ENCODE data around the gene ASRGL1.
"Not testable (repeated sequence)": the region's sequence is repeated elsewhere in the genome, so short reads cannot be mapped to it uniquely, and the experiment has no call there.

ASRGL1 gene

DNA sequence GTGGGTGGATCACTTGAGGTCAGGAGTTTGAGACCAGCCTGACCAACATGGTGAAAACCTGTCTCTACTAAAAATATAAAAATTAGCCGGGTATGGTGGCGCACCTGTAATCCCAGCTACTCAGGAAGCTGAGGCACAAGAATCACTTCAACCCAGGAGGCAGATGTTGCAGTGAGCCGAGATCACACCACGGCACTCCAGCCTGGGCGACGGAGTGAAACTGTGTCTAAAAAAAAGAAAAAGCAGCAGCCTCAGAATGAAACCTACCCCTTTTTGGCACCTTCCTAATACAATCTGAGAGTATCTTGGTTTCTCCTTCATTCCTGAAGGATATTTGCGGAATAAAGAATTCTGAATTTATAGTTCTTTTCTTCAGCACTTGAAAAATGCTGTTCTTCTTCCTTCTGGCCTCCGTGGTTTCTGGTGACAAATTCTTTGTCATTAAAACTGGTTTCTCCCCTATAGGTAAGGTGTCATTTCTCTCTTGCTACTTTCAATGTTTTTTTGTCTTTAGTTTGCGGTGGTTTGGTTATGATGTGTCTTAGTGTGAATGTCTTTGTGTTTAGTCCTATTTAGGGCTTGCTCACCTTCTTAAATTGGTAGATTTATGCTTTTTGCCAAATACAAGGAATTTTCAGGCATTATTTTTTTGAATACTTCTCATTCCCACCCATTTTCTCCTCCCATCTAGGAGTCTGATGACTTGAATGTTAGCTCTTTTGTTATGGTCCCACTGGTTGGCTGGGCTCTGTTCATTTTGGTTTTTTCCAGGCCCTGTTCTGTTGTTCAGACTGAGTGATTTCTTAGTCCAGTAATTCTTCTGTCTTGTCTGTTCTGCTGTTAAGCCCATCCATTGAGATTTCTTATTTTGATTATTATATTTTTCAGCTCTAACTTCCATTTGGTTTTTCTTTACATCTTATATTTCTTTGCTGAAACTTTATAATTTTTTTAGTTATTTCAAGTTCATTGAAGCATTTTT is 15.4 kb downstream of the ASRGL1 start:
- no peak for DNase-seq (ENCODE audit: low read depth)

DNA sequence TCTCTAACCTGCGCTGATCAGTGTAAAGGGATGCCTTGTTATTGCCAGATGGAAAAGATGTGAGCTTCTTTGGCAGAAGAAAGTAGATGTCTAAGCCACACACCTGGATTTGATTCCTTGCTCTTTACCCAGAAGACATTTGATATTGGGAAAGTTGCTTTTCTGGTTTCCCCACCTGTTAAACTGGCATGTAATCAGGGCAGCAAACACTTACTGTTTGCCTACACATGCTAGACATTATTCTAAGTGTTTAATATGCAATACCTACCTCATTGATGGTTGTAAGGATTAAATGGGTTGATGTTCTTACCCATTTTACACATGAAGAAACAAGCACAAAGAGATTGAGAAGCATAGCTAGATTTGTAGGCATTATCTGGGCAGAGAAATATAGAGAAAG is 16.6 kb downstream of the ASRGL1 start:
- no peak for DNase-seq (ENCODE audit: low read depth)

DNA sequence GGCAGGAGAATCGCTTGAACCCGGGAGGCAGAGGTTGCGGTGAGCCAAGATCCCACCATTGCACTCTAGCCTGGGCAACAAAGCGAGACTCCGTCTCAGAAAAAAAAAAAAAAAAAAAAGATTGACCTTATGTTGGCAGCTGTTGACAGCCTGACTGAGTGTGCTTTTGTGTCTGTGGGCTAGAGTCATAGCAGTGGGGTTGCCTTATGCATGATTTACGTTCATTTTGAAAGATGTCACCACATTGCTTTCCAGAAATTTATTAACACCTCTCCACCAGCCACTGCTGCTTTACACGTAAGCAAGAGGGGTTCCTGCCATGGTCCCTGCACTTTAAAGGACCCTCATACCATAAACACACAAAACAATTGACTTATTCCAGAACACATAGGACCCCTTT is 21.0 kb downstream of the ASRGL1 start:
- DNase-seq (ENCODE audit: low read depth) = no peak

DNA sequence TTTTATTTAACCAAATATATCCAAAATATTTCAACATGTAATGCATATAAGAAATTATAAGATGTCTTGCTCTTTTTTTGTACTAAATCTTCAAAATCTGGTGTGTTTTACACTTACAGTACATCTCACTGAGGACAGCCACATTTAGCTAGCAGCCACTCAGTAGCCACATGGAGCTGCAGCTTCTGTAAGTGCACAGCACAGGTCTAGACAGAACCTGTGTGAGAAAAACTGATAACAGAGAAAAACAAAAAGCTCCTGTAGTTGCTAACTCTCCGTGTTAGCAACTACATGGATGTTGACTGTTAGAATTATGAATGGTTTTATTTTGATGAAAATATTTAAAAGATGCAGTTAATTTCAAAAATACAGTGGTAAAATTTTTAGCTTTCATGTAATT is 22.2 kb downstream of the ASRGL1 start:
- DNase-seq (ENCODE audit: low read depth) = no peak

DNA sequence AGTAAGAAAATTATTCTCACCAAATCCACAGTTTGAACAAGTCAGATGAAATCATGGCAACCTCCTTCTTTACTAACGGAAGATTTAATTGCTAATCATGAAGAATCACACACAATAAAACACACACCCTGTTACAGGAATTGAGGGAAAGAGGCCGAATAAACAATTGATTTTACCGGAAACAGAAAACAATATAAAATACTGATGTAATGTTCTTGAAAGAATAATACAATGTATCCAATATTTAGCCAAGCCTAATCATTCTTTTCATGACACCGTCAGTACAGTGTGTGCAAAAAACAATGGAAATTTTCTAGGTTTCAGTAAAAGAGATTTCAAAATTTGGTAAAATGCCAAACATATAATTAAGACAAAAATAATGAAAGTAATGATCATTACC is 23.4 kb downstream of the ASRGL1 start:
- DNase-seq (ENCODE audit: low read depth) = no peak

DNA sequence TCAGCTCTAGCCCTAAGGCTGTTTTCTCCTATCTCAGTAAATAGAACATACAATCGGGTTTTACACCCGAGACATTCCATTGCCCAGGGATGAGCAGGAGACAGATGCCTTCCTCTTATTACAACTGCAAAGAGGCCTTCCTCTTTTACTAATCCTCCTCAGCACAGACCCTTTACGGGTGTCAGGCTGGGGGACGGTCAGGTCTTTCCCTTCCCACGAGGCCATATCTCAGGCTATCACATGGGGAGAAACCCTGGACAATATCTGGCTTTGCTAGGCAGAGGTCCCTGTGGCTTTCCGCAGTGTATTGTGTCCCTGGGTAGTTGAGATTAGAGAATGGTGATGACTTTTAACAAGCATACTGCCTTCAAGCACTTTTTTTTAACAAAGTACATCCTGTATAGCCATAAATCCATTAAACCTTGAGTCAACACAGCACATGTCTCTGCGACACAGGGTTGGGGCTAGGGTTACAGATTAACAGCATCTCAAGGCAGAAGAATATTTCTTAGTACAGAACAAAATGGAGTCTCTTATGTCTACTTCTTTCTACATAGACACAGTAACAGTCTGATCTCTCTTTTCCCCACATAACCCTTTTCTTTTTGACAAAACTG is 31.7 kb downstream of the ASRGL1 start:
- not testable (repeated sequence) for DNase-seq (ENCODE audit: low read depth)

DNA sequence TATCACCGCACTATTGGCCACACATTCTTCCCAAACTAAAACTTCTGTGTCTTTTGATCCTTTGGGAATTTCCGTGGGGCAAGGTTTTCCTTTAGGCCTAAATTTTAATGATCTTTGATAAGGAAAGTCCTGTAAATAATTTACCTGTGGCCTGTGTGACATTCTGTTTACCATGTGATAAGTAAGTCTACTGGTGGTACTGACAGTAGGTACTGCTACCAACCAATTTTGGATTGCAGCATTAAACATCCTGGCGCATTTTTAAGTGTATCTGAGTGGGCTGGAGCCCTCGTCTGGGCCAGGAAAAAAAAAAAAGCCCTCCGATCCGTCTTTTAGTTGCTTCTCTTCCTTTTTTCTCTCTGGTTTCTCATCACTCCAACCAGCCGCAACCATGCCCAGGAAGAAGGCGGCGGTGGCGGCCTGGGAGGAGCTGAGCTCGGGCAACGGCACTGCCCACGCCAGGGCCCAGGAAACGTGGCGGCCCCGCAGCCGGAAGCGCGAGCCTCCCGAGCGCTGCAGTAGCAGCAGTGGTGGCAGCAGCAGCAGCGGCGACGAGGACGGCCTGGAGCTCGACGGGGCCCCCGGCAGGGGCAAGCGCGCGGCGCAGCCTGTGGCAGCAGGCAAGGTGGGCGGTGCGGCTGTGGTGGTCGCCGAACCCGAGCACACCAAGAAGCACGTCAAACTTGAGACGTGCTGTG is 33.6 kb downstream of the ASRGL1 start:
- peak; percentile 18 for DNase-seq (ENCODE audit: low read depth)

DNA sequence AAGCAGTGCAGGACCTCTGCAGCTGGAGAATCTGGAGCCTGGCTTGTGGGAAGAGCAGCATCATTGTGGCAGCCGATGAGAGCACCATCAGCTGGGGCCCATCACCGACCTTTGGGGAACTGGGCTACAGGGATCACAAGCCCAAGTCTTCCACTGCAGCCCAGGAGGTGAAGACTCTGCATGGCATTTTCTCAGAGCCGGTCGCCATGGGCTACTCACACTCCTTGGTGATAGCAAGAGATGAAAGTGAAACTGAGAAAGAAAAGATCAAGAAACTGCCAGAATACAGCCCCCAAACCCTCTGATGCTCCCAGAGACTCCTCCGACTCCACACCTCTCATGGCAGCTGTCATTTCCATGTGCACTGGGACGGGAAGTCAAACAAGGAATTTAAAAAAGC is 35.6 kb downstream of the ASRGL1 start:
- DNase-seq (ENCODE audit: low read depth) = no peak

DNA sequence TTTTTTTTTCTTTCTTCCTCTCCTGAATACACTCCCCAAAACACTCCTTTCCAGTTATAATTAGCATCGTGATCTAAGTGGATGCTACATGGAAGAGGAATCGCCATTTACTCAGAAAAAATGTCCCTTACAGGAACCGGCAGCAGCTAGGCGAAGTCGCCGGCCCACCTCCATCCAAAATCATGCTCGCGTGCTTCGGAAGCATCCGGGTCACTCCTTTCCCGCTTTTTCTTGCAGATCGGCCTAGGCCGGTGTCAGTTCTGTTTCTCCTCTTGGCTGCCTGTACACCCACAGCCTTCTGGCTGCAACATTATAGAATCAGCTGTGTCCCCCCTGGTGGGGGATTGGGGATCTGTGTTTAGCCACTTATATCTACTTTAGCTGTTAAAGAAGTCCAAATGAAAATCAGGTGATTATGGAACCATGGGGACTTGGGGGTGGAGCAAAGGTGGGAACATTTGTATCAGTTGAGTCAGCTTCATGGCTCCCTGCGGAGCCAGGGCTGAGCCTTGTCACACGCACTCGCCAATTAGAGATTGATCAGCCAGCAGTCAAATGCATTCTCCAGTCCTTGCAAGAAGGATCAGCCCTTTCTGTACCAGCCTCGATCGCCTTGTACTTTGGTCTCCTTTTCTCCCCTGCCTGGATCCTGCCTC is 36.3 kb downstream of the ASRGL1 start:
- DNase-seq (ENCODE audit: low read depth) = no peak

DNA sequence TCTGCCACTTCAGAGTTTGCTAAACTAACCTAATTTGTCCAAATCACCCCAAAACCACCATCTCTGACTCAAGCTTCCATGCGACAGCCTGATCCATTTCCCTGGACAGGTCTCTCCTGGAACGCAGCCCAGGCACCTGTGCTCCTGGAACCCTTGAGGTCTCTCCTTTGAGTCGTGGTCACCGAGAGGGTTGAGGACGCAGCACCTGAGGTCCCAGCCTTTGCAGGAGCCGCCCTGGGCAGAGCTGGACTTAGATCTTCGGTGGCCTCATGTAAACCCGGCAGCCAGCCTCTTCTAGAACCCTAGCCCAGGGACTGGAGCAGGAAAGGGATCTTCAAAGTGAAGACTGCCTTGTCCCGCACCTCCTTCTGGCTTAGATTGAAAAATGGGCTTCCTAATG is 37.6 kb downstream of the ASRGL1 start:
- DNase-seq (ENCODE audit: low read depth) = no peak

DNA sequence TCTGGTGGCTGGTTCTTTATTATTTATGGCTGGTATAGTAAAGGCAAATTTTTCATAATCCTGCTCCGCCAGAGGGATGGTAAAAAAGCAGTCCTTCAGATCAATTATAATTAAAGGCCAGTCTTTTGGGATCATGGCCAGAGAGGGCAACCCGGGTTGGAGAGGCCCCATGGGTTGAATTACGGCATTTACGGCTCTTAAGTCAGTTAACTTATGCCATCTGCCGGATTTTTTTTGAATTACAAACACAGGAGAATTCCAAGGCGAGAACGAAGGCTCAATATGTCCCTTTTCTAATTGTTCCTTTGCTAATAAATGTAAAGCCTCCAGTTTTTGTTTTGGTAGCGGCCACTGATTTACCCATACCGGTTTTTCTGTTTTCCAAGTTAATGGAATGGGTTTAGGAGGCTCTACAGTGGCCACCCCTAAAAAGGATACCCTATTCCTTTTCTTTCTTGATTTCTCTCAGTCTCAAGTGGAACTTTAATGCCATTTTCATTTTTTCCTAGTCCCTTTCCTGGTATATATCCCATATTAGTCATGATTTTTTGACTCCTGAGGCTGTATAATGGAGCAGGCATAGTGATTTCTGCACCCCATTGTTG is 41.3 kb downstream of the ASRGL1 start:
- DNase-seq (ENCODE audit: low read depth) = not testable (repeated sequence)

DNA sequence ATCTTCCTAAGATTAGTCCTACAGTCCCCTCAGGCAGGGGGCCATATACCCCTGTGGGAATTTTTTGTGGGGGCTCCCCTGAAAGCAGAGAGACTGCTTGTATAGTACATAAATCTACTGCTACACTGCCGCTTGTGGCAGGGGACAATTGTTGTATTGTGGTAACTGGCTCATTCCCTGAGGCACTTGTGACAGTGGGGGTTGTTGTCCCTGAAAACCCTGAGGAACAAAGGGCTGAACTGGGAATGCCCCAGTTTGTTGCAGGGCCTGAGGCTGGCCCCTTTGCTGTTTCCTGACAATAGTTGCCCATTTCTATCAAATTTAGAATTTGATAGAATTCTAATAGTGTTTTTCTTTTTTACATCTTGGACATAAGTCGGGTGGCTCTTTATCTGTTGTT is 42.3 kb downstream of the ASRGL1 start:
- not testable (repeated sequence) for DNase-seq (ENCODE audit: low read depth)

DNA sequence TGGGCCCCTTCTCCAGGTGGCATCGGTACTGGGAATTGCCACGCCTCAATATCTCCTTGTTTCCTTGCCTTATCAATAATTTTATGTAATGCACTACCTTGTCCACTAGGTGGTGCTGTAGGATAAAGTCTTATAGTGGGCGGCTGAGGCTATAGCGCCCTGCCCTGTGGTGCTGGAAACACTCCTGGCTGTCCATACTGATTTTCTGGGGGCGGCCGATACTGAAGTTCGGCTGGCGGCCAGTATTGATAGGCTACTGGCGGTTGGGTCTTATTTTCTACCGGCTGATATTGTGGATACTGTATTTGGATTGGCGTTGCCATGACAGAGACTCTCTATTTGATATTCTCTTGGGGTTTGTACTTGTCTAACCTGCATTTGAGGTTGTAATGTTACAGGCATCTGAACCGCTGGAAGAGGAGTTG is 43.6 kb downstream of the ASRGL1 start:
- DNase-seq (ENCODE audit: low read depth) = peak; percentile 24

DNA sequence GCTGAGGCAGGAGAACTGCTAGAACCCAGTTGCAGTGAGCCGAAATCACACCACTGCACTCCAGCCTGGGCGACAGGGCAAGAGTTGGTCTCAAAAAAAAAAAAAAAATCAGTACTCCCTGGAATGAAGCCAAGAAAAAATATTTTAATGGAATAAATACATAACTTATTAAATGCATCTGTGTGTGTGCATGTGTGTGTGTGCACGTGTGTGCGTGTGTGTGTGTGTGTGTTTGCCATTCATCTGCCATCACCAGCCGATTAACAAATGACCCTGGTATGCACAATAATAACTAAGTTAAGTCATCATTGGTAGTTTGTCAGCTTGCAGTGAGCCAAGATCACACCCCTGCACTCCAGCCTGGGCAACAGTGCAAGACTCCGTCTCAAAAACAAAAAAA is 46.6 kb downstream of the ASRGL1 start:
- no peak for DNase-seq (ENCODE audit: low read depth)

DNA sequence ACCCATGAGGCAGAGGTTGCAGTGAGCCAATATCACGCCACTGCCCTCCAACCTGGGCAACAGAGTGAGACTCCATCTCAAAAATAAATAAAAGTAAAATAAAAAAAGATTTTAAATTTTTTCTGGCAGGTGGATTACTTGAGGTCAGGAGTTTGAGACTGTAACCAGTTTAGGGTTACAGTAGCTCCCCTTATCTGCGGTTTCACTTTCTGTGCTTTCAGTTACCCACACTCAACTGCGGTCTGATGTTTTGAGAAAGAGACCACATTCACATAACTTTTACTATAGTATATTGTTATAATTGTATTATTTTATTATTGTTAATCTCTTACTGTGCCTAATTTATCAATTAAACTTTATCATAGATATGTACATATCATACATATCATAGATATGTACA is 48.8 kb downstream of the ASRGL1 start:
- DNase-seq (ENCODE audit: low read depth) = not testable (repeated sequence)

DNA sequence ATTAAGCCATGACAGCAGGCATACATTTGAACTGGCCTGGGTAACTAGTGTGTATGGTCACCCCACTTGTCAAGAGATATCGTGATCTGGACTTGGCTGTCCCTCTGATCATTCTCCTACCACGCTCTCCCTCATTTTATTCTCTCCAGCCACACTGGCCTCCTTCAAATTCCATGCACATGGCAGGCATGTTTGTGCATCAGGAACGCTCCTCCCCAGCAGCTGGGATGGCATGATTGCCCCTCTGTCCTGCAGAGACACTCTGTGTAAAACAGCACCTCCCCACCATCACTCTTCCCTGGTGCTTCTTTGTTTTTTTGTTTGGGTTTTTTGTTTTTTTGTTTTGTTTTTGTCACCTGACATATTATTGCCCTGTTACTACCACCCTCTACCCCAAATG is 50.1 kb downstream of the ASRGL1 start:
- no peak for DNase-seq (ENCODE audit: low read depth)

DNA sequence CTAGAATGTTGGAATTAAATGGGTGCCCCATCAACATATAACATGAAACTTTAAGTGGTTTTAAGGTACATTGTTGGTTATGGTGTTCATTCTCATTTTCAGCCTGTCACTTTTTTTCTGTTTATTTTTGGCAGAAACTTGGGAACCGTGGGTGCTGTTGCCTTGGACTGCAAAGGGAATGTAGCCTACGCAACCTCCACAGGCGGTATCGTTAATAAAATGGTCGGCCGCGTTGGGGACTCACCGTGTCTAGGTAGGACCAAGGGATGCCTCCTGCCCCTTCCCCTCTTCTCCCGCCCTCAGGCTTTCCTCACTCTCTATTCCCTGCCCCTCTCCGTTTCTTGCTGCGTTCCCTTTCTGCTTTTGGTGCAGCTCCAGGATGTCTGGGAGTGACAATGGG is 51.8 kb downstream of the ASRGL1 start:
- DNase-seq (ENCODE audit: low read depth) = no peak

DNA sequence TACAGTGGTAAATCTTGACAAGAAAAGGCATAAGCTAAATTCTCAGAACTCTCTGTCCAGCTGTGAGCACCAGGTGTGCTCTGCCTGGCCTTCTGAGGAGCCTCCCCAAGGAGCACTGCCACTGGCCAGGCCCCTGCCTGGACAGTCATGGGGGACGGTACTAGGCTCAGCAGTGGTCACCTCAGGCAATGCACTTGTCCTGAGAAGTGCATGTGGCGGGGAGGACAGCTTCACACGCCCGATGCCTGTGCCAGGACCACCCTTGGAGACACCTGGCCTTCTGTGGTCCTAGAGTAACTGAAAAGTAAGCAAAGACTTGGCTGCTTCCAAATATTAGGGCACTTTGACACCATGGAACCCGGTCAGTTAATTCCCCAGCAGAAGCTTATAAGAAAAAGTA is 53.0 kb downstream of the ASRGL1 start:
- no peak for DNase-seq (ENCODE audit: low read depth)

DNA sequence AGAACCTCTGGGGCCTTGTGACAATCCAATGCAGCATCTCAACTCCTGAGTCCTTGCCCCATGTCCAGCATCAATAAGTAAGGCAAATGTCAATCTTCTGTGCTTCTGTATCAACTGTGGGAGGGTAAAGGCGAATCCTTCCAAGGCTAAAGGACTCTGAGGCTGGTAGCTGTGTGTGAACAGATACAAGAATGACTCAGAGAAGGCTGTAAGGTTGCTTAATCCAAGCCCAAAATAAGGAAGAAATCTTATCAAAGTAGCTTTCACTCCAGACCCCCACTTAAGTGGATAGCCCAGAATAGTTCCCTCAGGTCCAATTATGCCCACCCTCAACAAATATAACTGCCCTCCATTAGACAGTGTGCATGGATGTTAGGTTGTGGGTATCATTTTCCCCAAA is 53.5 kb downstream of the ASRGL1 start:
- no peak for DNase-seq (ENCODE audit: low read depth)

DNA sequence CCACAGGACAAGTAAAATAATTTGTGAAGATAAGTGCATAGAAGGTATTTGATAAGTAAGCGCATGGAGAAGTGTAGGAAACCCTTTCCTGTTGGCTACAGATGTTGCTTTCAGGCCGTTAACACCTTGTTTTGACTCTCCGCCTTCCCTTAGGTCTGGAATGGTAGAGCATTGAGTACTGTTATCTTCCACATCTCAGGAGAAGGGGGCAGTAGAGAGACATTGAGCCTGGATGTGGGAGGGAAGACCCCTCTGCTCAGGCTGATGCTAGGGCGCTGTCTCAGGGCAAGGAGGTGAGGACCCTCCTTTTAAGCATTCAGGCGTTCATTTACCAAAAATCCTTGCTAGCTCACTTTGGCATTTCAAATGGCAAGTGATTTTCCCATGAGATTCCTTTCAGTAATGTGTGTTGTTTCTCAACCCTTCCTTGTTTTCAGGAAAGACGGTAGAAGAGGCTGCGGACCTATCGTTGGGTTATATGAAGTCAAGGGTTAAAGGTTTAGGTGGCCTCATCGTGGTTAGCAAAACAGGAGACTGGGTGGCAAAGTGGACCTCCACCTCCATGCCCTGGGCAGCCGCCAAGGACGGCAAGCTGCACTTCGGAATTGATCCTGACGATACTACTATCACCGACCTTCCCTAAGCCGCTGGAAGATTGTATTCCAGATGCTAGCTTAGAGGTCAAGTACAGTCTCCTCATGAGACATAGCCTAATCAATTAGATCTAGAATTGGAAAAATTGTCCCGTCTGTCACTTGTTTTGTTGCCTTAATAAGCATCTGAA is 54.6 kb downstream of the ASRGL1 start:
- no peak for DNase-seq (ENCODE audit: low read depth)

DNA sequence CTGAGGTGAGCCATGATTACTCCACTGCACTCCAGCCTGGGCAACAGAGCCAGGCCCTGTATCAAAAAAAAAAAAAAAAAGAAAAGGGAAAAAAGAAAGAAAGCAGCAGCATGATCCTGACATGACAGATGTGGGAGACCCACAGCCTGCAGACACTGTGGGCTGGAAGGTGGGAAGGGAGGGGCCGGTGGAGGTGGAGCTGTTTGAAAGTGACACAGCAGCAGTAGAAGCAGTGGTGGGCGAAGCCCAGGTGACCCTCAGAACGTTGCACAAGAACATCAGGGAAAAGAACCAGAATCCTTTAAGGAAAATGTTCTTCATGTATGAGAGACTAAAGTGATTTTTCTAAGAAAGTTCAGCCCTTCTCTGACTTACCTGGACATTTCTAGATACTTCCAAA is 55.3 kb downstream of the ASRGL1 start:
- DNase-seq (ENCODE audit: low read depth) = no peak

All from activated gamma-delta T cell treated with anti-CD3 and anti-CD28 coated beads, Interleukin-2, amount 50 U/mL, for 16 hours (primary cell).